Upper lobe of right lung (tissue), 1 donor: ENCODE data around the gene FEM1A. TPM values are rescaled to one million over a fixed set of nuclear protein-coding genes. Genes with fewer than 3 reads are reported as not detected.

Source experiments
- ATAC-seq: fragments of 200-7000 bp; cut with Tn5 transposase; one replicate; pipeline ENCODE4 v1.9.1; 2020; ENCODE audit warnings: mild to moderate bottlenecking, moderate library complexity
- DNase-seq: peaks from one replicate; pipeline ENCODE4 v3.0.0-alpha.2; 2020
- H3K27ac ChIP-seq: fragments of 200-600 bp; one replicate; pipeline ENCODE4 v1.8.0; 2022
- H3K27me3 ChIP-seq: fragments of 200-600 bp; one replicate; pipeline ENCODE4 v1.8.0; 2022; ENCODE audit warnings: mild to moderate bottlenecking
- H3K36me3 ChIP-seq: fragments of 200-600 bp; one replicate; pipeline ENCODE4 v1.8.0; 2022
- H3K4me1 ChIP-seq: fragments of 200-600 bp; one replicate; pipeline ENCODE4 v1.8.0; 2022
- H3K4me3 ChIP-seq: fragments of 200-600 bp; one replicate; pipeline ENCODE4 v1.8.0; 2022; ENCODE audit warnings: mild to moderate bottlenecking
- H3K9me3 ChIP-seq: fragments of 200-600 bp; one replicate; pipeline ENCODE4 v1.8.0; 2022
- intact Hi-C: fragments of 100-400 bp; cut with DNase I; formaldehyde crosslinking; loops from one replicate; pipeline ENCODE4 v1.11.0; 2022
- total RNA-seq: library from RNA; stranded (reverse); fragmentation: NEBNext Ultra II Directional; extraction: Animal tissue kit (Norgen Biotek cat#: 25700); gene quantifications from one replicate; pipeline ENCODE4 v1.2.1, GENCODE V29; 2021
- TF ChIP-seq, protein P1 (sequence below): fragments of 200-600 bp; IDR thresholded peaks from one replicate; pipeline ENCODE4 v1.8.0; 2022; ENCODE audit warnings: antibody characterized with exemption
- donor health status: DM: no; HTN: yes; CAD: no; lungs with severe emphysema.

Gene FEM1A
- total RNA-seq, 1 donor from 2014 or later: 12.4 TPM

DNA sequence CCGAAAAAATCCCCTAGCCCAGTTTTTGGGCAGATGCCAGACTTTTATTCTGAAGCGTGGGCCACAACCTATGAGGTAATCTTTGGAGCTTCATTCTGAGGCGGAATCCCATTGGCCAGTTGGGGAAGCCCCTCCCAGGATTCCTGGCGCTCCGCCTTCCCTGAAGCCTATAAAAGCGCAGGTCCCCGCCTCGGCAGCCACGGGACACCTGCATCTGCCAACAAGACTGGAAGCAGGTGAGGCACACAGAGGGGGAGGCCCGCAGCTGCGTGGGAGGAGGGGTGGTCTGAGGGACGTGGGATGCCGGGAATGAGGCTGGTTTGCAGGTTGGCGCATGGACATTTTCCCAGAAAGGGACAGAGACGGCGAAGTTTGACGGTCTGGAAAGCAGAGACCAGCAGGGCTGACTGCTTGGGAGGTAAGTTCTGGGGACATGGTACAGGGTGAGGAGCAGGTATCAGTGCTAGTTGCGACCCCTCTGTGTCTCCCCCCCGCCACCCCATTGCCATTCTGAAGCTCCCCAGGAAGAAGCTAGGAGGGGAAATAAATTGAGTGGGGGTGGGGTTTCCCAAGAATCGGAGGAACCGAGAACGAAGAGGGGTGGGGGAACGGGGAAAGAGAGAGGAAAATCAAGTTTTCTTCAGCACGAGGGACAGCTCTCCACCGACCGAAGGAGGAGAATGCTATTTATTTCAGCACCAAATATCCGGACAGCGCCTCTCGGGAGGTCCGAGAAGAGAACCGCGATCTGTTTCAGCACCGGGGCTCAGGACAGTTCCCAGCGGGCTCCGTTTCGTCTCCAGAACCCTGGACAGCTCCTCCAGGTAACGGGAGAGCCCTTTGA, 22.4 kb upstream of the FEM1A start:
- ATAC-seq (peak; percentile 95), DNase-seq (peak; percentile 79)
- intact Hi-C loops: no loop called here
- H3K27ac ChIP-seq: no peak overlapping the region
- no peaks in the 10 kb centered on the region for H3K27me3 ChIP-seq
- TF ChIP-seq, protein P1, sequence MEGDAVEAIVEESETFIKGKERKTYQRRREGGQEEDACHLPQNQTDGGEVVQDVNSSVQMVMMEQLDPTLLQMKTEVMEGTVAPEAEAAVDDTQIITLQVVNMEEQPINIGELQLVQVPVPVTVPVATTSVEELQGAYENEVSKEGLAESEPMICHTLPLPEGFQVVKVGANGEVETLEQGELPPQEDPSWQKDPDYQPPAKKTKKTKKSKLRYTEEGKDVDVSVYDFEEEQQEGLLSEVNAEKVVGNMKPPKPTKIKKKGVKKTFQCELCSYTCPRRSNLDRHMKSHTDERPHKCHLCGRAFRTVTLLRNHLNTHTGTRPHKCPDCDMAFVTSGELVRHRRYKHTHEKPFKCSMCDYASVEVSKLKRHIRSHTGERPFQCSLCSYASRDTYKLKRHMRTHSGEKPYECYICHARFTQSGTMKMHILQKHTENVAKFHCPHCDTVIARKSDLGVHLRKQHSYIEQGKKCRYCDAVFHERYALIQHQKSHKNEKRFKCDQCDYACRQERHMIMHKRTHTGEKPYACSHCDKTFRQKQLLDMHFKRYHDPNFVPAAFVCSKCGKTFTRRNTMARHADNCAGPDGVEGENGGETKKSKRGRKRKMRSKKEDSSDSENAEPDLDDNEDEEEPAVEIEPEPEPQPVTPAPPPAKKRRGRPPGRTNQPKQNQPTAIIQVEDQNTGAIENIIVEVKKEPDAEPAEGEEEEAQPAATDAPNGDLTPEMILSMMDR: no peak
- no peaks in the 10 kb centered on the region for H3K4me1 ChIP-seq
- H3K36me3 ChIP-seq: no peaks in the 10 kb centered on the region
- H3K4me3 ChIP-seq: no peak overlapping the region
- no peaks in the 10 kb centered on the region for H3K9me3 ChIP-seq

DNA sequence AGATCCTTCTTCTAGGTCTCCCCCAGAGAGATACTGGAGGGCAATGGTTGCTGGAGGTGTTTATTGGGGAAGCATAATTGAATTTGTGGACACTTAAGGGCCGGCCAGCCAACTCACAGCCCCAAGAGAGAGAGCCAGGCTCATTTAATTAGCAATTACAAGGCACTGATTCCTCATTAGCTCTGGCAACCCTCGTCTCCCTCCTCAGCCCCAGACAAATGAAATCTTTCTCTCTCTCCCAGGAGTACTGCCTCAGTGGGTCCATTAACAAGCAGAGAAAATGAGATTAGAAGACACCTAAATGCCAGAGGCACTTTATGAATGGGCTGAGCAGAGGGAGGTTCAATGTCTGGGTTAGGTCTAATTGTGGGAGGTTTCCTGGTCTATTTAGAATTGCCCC, 19.0 kb upstream of the FEM1A start:
- H3K36me3 ChIP-seq: no peaks in the 10 kb centered on the region
- intact Hi-C loops: no loop called here
- no peaks in the 10 kb centered on the region for H3K4me1 ChIP-seq
- no peak for ATAC-seq
- no peak for DNase-seq
- TF ChIP-seq, protein P1: no peak
- no peaks in the 10 kb centered on the region for H3K9me3 ChIP-seq
- H3K4me3 ChIP-seq: no peak overlapping the region
- H3K27me3 ChIP-seq: peaks cover 8% of the 10 kb centered on the region
- no peak overlapping the region for H3K27ac ChIP-seq

DNA sequence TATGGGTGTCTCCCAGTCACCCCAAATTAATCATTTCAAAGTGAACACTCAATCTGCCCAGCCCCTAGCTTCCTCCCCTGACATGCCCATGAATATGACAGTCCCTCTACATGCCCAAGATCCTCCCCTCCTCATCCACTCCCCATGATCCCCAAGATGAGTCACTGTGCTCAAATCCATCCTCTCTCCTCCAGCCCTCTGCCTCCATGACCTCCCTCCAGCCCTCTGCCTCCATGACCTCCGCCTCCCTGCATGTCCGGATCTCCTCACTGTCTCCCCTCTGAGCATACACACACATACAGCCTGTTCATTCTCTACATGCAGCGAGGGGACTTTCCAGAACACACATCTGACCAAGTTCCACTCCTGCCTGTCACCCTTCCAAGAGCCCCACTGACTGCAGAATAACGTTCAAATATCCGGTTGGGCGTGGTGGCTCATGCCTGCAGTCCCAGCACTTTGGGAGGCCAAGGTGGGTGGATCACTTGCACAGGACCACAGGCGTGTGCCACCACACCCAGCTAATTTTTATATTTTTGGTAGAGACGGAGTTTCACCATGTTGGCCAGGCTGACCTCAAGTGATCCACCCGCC, 18.4 kb upstream of the FEM1A start:
- ATAC-seq: no peak

DNA sequence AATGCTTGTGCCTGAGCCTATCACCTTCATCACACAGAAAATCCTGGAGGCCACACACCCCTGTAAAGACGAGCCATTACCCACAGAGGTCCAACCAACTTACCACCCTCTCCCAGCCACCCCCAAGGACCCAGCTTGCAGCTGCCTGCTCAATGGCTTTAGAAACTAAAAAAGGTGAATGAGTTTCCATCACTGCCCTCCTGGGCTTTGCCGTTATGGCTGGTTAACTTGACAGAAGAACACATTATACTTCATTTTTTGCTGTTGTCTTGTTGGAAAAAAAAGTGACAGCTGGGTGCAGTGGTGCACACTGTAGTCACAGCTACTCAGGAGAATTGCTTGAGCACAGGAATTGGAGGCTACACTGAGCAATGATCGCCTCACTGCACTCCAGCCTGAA, 17.4 kb upstream of the FEM1A start:
- no peak for DNase-seq
- Histone ChIP-seq H3K4me3 (no peak overlapping the region), H3K27me3 (peaks cover 8% of the 10 kb centered on the region), H3K9me3 (no peaks in the 10 kb centered on the region), H3K36me3 (no peaks in the 10 kb centered on the region), H3K27ac (no peak overlapping the region), H3K4me1 (no peaks in the 10 kb centered on the region)
- ATAC-seq: no peak
- intact Hi-C loops: no loop called here
- TF ChIP-seq, protein P1: no peak

More for the DNA sequence above, 18.4 kb upstream of the FEM1A start:
- Histone ChIP-seq H3K36me3 (no peaks in the 10 kb centered on the region), H3K4me1 (no peaks in the 10 kb centered on the region), H3K4me3 (no peak overlapping the region), H3K27me3 (peaks cover 8% of the 10 kb centered on the region), H3K9me3 (no peaks in the 10 kb centered on the region), H3K27ac (no peak overlapping the region)
- intact Hi-C loops: no loop called here
- no peak for DNase-seq
- TF ChIP-seq, protein P1: no peak

DNA sequence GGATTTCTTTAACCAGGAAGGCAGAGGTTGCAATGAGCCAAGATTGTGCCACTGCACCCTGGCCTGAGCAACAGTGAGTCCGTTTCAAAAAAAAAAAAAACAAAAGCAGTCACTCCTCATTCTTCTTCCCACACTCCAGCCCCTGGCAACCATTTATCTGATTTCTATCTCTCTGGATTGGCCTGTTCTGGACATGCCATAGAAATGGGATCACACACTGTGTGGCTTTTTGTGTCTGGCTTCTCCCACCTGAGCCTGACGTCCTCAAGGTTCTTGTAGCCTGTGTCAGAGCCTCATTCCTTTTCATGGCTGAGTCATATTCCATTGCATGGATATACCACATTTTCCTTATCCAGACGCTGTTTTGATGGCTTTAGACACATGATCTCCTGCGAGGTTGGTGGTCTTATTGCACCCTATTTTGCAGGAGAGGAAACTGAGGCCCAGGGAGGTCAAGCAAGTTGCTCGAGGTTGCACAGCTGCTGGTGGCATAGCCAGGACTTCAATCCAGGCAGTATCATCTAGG, 15.8 kb upstream of the FEM1A start:
- Histone ChIP-seq H3K27me3 (peaks cover 8% of the 10 kb centered on the region), H3K36me3 (no peaks in the 10 kb centered on the region), H3K9me3 (no peaks in the 10 kb centered on the region), H3K27ac (no peak overlapping the region), H3K4me1 (no peaks in the 10 kb centered on the region), H3K4me3 (no peak overlapping the region)
- TF ChIP-seq, protein P1: no peak
- no peak for ATAC-seq
- DNase-seq: no peak
- intact Hi-C loops: no loop called here
